Suppressor macrophage treated with lipopolysaccharide for 4 hours (primary cell): Measurements from ENCODE around the gene KICS2.
"Not testable (repeated sequence)": the region's sequence is repeated elsewhere in the genome, so short reads cannot be mapped to it uniquely, and the experiment has no call there.

Experiments
- DNase-seq: peaks from one replicate; pipeline ENCODE4 v3.0.0-alpha.2; 2020

The KICS2 gene

DNA sequence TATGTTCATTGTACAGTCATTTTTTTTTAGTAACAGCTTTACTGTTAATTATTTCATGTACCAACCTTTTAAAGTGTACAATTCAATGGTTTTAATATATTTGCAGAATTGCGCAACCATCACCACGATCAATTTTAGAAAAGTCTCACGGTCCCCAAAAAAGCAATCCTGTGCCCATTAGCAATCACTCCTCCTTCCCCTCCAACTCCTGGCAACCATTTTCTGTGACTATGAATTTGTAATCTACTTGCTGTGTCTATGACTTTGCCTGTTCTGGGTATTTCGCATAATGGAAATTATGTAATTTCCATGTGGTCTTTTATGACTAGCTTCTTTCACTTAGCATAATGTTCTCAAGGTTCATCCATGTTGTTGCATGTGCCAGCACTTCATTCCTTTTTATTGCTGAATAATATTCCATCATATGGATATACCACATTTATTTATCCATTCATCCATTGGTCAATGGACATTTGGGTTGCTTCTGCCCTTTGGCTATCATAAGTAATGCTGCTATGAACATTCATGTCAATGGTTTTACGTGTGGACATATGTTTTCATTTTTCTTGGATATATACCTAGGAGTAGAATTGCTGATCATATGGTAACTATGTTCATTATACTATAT lies 9.9 kb downstream of the KICS2 start:
- peak; percentile 28 for DNase-seq

DNA sequence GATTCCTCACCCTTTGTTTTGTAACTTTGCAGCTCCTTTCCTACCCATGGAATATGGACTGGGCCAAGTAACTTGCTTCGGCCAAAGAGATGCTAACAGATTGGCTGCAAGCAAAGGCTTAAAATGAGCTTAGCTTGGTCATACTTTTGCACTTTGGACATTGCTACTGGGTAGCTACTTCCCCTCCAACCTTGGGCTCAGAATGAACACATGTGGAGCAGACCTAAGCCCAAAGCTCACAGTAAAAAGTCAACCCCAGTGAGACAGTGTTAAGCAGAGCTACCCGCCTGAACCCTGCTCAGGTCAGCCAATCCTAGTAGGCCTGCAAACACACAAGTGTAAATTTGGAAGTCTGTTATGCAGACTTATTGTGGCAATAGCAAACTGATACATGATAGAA lies 14.6 kb downstream of the KICS2 start:
- no peak for DNase-seq

DNA sequence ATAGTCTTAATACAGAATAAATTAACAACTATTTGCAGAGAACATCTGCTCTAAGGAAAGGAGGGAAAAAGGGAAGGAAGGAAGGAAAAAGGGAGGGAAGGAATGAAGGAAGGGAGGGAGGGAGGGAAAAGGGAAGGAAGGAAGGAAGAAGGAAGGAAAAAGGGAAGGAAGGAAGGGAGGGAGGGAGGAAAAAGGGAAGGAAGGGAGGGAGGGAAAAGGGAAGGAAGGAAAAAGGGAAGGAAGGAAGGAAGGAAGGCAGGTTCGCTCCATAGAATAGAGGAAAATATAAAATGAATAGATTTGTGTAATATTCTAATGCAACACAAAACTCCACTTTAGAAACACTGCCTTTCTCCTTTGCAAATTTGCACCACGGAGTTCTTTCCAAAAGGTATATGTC lies 16.6 kb downstream of the KICS2 start:
- DNase-seq: no peak

DNA sequence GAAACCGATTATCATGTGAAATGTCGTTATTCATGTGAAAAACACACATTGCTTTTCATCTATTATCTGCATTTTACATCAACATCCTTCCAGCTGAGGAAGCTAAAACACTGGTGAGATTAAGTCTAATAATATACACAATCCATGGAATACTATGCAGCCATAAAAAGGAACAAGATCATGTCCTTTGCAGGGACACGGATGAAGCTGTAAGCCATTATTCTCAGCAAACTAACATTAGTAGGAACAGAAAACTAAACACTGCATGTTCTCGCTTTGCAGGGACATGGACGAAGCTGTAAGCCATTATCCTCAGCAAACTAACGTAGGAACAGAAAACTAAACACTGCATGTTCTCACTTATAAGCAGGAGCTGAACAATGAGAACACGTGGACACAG lies 18.3 kb downstream of the KICS2 start:
- DNase-seq: no peak

DNA sequence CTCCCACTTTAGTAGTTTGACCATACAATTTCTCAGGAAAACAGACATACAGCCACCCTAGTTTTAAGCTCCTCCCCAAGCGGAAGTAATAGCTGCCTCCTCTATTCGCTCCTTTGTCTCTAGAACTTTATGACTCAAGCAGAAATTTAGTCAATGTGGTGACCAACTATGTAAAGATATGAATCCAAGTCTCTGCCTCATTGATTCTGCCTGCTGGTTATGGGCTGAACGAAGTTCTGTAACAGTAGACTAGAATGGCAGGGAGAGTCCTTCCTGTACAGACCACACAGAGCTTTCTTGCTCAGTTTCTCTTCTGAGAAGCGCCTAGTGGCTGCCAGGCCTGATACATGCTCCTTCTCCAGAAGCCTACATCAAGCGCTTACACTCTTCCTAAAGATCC lies 19.1 kb downstream of the KICS2 start:
- DNase-seq: no peak

DNA sequence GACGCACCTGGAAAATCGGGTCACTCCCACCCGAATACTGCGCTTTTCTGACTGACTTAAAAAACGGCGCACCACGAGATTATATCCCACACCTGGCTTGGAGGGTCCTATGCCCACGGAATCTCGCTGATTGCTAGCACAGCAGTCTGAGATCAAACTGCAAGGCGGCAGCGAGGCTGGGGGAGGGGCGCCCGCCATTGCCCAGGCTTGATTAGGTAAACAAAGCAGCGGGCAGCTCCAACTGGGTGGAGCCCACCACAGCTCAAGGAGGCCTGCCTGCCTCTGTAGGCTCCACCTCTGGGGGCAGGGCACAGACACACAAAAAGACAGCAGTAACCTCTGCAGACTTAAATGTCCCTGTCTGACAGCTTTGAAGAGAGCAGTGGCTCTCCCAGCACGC lies 26.3 kb downstream of the KICS2 start:
- not testable (repeated sequence) for DNase-seq

DNA sequence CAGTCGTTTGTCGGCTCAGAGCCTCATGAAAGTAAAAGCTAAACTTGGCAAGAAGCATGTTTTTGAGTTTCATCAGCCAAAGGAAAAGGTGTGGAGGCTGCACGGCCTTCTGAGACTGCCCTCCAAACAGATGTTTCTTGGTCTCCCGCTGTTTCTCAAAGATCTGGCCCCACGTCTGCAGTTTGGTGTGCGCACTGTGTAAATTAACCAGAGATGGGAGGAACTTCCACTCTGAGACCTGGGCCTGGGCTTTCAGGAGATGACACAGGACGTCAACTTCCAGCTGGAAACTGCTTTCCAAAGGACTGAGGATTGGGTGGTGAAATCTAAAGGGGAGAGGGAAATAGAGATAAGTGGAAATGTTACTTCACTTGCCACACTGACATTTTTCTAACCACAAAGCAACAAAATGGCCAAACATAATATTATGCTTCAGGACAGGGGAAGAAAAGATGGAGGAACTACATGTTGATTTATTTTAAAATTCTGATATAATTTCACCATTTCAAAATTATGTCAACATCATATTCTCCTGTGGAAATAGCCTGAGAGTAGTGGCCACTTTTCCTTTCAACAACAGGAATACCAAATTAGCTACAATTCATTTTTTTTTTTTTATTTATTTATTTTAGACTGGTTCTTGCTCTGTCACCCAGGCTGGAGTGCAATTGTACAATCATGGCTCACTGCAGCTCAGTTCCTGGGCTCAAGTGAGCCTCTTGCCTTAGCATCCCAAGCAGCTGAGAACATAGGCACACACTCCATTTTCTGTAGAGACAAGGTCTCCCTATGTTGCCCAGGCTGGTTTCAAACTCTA lies 27.6 kb downstream of the KICS2 start:
- no peak for DNase-seq

DNA sequence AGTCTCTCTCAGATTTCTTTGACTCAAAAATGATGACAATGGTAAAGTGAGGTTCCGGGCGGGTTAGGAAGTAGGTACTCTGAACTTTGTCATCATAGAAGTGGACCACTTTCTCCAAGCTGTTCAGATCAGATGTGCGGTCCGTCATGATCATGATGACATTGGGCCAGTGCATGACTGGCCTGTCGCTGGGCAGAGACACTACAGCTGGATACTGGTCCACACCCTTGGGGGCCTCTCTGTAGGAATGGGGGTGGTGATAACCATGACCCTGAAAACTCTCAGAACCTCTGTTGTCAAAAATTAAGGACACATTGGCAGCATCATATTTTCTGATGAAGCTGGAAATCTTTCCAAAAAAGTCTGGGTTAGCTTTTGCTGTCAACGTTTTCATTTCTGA lies 28.2 kb downstream of the KICS2 start:
- DNase-seq: no peak

DNA sequence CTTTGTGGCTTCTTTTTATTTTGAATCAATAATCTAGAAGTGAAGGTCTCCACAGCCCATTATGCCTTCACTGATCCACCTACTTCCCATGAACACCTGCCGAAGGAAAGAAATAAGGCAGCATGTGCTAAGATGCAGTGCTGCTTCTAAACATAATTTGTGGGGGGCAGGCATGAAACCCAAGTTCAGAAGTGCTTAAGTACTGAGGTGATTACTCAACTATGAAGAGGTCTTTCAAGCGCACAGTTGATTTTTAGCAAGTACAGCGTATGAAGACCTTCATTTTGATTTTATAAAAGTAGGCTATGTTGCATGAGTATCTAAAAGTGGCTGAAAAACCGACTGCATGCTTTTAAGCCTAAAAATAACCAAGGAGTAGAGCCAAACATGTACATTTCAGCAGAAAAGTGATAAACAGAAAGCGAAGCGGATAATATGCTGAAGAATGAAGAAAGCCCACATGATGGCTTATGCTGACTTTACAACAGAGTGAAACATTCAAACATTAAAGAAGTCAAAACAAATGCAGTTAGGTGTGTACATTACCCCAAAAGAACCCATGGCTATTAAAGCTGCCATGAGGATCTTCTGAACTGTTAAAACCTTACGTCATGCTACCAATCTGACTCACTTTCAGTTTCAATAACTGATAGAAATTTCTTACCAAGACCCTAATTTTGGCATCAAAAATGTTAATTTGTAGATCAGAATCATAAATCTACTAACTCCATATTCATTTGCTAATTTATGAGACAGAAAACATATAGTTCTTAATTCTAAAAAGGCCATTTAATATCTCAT lies 29.3 kb downstream of the KICS2 start:
- peak; percentile 48 for DNase-seq

DNA sequence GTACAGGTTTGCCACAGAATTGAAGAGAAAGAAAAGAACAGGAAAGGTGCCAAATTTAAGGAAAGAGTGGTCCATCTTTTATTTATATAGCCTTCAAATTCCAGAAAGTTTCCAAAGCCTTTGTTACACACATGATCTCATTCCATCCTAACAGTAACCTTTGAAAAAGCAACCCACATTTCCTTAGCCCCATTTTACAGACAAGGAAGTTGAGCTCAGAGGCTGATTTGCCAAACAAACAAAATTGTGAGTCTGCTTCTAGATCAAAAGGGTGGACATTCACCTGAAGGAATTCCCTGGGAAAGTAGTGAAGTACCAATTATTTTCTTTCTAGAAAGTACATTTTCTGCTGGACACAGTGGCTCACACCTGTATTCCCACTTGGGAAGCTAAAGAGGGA lies 32.0 kb downstream of the KICS2 start:
- no peak for DNase-seq

DNA sequence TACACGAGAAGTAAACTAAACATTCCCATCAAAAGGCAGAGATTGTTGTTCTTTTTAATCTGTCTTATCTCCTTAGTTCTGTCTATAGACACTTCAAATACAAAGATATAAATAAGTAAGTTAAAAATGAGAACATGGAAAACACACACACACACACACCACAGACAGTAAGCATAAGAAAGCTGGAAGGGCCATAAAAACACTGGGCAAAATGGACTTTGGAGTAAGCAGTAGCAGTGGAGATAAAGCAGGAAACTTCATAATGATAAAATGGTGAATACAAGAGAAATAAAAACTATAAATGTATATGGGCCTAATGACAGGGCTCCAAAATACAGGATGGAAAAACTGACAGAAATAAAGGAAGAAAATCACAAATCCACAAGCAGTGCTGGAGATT lies 32.6 kb downstream of the KICS2 start:
- DNase-seq: no peak

DNA sequence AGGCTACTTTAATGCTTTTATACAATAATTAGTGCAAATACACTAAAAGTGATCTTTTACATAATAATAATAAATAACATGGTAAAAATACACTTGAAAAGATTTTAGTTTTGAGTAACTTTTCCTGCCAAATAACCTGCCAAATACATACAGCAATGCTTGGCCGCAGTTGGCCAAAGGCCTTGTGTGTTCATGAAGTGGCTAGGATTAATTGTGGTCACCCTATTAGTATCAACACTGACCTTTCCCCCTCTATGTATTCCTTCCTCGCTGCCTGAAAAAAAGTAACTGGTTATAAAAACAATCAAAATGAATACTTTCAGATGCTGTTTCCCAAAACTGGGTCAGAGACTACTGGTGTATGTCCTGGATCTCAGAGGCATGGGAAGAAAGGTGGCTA lies 34.3 kb downstream of the KICS2 start:
- DNase-seq: no peak

DNA sequence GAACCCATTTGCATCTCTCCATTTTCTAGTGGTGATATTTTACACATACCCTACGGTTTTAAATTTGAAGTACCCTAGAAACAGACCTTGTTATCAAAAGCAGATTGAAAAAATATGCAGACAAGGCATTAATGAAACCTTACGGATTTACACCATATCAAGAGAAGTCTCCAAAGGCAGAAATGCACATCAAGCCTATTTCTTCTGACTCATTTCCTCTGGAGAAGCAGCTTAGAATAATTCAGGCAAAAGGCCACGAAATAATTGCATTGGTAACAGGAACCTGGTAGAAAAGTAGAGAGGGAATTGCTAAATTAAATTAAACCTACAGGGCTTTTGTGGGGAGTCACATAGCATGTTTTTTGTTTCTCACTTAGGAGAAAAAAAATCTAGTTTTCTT lies 34.7 kb downstream of the KICS2 start:
- DNase-seq: peak; percentile 62

DNA sequence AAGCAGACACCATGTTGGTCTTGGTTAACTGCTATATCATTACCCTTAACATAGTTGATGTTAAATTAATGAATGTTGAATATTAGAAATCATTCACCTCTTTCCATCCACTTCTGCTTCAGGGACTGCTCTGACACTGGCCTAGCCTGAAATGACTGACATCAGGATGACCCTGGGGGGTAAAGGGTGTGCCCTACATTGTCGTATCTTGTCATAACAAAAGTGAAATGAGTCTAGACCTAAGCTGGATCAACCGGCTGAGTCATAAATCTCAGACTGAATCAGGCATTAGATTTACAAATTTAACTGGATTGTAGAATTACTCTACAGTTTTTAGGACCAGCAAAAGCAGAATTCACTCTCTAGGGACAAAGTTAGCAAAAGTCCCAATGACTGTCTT lies 35.3 kb downstream of the KICS2 start:
- DNase-seq: peak; percentile 86

DNA sequence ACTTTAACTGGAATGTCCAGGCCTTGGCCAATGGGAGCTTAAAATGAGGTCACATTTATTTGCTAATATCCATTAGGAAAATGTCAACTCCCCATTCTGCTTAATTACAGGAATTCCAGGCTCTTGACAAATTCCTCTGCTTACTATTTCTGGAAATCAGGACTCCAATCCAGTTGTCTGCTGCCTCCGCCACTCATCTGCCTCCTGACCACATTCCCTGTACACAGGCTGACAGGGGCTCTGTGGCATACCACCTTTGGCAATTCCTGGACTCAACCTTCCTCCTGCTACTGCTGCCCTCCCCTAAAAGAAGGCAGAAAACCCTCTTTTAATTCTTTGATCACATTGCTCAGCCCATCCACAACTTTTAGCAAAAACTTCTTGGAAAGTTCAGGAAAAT lies 37.9 kb downstream of the KICS2 start:
- no peak for DNase-seq

DNA sequence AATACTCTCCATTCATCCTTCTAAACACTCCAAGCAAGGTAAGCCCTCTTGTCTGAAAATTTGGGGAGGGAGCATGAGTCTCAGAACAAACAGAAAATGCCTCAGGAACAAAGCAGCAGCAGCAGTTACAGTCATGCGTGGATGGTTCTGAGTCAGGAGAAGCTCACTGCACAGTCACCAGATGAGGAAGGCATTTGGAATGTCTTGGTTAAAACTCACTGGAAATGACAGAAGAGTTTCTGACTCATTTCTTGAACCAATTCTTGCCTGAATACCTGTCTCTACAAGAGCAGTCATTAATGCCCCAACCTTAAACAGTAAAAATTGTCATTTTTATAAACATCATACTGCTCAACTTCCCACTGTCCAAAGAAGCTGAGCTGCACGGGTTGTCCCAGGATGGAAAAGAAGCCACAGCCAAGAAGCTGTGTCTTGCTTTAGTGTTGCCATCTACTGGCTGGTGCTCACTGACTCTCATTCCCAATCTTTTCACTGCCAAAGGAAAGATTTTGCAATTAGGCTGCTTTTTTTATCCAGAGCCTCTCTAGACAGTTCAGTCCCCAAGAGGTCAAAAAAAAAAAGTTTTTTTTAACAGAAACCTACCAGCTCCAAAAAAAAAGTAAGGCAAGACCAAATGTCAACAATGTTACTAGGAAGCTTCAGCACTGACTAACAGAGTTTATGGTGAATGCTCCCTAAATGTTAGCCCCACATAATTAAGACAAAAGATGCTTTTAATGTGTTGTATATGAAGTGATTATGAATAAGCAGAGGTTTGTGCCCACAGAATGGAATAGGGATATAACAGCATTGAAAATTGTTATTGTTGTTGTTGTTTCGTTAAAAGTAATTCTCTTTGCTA lies 40.4 kb downstream of the KICS2 start:
- DNase-seq: peak; percentile 75

DNA sequence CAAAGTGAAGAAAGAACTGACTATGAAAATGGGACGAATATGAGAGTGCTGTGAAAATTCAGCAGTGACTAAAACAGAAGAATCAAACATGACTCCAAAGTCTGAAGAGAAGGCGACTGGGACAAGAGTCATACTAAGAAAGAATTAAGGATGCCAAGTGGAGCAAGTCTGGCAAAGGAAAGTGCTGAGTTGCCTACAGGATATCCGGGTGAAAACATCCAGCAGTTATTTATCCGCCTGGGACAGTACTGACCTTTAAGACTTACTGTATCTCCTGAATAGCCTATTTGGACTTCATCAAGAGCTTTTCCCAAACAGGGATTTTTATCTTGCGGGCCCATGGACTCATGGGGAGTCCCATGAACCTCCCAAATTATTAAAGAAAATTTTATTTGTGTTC lies 41.1 kb downstream of the KICS2 start:
- no peak for DNase-seq

DNA sequence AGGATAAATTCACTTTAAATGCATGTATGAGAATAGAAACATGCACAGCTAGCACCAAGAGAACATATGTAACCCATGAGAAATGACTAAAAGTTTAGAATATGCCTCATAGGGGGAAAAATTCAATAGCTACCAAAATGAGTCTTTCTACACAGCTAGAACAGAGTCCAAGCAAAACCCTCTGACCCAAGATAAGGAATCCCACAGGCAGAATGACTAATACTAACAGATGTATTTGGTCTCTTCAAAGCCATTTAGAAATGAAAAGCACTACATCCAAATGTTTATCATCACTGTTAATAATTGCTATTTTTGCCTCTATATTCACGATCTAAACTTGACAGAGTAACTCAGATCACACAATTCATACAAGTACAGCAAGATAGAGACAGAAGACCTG lies 44.0 kb downstream of the KICS2 start:
- DNase-seq: no peak

DNA sequence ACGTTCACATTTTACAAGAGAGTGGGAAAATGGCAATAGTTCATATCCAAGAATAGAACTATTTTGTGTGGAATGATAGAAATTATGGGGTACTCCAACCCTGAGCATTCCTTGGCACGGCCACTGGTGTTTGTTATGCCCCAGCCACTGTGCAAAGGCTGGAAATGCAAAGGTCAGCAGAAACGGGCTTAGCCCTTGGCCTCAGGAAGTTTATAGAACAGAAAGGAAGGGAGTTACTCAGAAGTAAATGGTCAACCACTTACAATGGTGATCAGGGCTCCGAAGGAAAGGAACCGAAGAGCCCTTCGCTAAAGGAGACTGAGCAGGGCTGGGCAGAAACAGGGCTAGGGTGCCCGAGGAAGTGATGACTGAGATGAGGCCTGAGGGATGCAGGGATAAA lies 45.1 kb downstream of the KICS2 start:
- DNase-seq: no peak

DNA sequence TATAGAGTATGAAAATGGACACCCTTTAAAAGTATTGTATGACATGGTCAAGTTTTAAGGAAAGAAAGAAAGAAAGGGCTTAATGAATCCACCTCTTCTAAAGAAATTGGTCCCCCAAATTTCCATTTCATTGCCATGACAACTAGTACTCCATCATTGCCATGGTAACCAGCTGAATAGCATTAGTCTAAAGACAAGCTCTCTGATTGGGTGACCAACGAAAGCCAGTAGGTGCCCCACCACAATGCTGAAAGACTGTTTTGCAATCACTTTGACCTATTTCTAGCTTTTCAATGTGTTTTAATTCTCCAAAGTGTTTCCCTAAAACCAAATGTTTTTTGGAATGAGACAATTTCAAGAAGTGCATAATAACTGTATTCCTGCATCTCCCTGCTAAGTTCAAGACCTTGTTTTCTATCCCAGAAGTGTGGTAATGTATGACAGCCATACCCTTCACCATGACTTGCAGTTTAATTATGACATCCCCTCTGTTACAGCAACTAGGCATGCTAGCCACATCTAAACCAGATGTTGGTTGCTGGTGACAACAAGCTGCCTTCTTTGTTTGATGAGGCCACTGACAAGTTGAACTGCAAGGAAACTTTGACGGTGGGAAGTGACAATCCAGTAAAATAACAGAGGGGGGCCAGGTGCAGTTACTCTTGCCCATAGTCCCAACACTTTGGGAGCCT lies 46.7 kb downstream of the KICS2 start:
- DNase-seq: no peak

DNA sequence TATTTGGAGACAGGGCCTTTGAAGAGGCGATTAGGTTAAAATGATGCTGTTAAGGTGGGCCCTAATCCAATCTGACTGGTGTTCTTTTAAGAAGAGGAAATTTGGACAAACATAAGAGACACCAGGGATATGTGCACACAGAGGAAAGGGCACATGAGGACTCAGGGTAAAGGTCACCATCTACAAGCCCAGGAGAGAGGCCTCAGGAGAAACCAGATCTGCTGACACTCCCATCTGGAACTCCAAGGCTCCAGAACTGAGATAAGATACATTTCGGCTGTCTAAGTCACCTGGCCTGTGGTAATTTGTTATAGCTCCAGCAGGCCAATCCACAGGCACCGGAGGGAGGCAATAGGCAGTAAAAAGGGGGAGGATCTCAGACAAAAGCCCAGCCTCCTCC lies 48.6 kb downstream of the KICS2 start:
- no peak for DNase-seq
